IPS DF 4.7 (cell line): ENCODE results near the gene CENPT.

Experiments
- DNase-seq: peaks from one replicate; pipeline ENCODE4 v3.0.0-alpha.2; 2013; ENCODE audit warnings: low spot score; ENCODE audit errors: extremely low read depth

CENPT gene, protein sequence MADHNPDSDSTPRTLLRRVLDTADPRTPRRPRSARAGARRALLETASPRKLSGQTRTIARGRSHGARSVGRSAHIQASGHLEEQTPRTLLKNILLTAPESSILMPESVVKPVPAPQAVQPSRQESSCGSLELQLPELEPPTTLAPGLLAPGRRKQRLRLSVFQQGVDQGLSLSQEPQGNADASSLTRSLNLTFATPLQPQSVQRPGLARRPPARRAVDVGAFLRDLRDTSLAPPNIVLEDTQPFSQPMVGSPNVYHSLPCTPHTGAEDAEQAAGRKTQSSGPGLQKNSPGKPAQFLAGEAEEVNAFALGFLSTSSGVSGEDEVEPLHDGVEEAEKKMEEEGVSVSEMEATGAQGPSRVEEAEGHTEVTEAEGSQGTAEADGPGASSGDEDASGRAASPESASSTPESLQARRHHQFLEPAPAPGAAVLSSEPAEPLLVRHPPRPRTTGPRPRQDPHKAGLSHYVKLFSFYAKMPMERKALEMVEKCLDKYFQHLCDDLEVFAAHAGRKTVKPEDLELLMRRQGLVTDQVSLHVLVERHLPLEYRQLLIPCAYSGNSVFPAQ

DNA sequence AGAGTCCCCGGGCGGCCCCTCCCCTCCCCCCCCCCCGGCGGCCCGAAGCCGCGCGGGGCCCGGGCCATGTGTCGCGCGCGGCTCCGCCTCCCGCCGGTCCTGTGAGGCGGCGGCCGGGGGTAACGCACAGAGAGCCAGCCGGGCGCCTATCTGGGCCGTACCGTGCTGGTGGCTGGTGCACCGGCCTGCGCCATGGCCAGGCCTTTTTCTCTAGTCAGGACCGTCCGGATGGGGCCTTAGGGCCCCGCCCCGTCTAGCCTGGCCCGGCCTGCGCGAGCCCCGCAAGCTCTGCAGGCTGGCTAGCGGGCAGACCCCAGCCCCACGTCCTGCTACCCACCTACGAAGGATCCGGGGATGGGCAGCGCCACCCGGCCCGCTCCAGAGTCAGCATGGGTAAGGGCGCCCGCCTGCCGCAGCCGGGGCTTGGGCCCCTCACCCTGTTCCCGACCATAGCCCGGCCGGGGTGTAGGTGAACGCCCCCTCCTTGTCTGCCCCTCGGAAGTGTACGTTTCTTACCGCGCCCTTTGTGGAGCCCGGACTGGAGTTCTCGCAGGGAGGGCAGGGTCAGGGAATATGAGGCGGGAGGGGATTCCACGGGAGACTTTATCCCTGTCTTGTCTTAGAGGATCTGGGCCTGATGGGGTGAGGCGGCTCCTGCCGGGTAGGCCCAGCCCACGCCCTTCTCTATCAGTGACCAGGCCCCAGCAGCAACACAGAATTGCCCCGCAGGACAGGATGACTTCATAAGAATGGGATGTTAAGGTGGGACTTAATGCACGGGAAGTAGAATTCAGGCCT is at the start of gene CENPT:
Gene CENPT, minus strand, starts transcription at position 630 of the 798 bp plus-strand sequence. CDS start 13,834 bp downstream, outside the sequence.
- DNase-seq, result no peak

DNA sequence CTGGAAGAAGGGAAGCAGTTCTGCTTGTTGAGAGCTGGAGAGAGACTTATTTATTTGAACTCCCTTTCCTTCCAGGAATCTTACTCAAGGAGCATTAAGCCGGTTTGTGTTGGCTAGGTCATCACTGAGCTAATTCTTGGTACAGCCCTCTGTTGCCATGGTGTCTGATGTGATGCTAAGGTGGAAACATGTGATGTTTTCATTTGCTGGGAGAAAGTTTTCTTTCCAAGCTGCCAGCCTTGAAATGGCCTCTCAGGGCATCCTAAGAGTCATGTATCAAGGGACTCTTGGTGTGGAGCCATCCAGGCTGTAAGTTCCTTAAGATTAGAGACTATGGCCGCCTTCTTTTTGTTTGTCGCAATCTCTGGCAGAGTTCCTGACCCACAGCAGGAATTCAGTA is 49.7 kb upstream of the CENPT start:
- no peak for DNase-seq

DNA sequence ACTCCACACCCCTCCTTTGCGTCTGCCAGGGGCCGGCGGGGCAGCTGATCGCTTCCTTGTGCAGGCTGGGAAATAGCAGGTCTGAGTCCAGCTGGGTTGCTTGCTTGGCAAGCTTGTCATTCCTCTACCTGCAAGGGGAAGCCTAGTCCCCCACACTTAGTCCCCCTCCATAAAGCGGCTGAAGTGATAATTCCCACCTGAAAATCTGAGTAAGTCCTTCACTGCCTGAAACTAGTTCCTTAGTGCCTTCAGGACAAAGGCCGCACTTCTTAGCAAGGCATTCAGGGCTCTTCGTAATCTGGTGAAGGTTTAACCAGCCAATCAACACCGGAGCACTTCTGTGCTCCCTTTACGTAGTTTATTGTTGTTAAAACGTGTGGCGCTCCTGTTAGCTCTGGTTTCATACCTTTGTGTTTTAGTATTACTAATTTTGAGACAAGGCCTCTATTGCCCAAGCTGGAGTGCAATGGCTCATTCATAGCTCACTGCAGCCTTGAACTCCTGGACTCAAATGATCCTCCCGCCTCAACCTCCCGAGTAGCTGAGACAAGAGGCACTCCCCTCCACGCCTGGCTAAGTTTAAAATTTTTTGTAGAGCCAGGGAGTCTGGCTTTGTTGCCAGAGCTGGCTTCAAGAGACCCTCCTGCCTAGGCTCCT is 46.4 kb upstream of the CENPT start:
- DNase-seq, result no peak

DNA sequence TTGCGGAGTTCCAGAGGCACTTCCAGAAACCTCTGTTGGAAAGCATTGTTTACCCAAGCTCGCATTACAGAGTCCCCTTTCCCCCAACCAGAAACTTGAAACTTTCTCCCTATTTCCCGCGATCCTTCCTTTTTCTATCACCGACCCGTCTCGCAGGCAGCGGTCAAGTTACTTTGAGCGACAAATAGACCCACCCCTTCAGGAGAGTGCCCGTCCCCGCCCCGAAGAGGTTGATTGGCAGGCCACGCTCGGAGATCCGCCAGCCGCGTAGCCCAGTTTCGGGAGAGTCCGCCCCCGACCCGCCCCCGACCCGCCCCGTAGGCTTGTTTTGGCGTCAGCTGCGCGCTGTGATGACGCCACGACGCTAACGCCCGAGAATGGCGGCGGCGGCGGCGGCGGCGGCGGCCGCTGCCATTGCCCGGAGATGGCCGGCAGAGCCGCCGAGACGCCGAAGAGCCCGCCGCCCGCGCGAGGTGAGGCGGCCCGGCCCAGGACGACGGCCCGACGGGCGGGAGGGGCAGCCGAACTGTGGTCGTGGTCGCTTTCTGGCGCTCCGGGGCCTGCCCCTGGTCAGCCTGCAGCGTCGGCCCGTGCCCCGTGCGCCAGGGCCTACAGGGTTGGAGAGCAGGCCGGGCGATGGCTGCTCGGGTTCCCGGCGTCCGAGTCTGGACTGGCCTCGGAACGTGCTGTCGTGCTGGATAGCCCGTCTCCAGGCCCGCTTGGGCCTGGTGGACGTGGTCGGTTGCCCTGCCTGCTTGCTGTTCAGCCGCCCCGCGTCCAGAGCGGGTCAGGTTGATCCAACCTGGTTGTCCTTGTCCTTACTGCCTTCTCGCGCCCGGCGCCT is 45.6 kb upstream of the CENPT start, which contains the start of gene PSKH1:
Gene PSKH1, plus strand, starts transcription at position 356 of the 844 bp plus-strand sequence. CDS start 15,496 bp downstream, outside the sequence.
- peak; percentile 82 for DNase-seq

- no peak for DNase-seq
These were observed 44.9 kb upstream of the CENPT start for GRCh38 chr16:67892375-67892774.

DNA sequence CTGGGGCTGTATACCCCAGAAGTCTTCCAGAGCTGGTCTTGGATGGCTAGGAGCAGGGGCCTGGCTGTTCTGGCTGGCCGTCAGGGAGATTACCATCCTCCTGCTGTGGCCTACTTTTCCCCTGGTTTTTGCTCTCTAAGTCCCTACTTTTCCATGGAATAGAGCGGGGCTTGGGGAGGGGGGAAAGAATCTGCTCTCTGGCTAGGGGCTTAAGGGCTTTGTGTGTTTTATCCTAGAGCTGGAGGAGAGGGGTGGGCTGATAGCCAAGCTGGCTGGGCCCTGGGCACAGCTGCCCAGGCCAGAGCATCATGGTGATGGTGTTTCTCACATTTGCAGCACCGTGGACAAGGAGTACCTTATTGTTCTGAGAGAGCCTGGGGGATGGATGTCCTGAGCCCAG is 40.8 kb upstream of the CENPT start:
- DNase-seq, result no peak

DNA sequence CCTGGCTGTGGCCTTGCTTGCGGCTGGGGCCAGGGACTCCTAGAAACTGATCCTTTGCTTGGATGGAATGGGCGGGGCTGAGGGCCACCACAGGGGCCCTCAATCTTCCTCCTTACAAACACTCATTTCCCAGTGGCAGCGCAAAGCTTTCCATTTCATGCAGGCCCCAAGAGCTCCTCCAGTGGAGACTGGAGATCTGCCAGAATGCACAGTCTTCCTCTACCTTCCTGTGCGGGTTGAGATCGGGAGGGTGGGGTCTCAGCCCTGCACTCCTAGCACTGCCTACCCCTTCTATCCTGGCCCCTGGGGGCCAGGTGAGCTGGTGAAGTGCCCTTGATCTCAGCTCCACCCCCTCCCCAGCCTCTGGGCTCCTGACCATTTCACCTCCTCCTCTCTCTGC is 38.9 kb upstream of the CENPT start:
- no peak for DNase-seq

DNA sequence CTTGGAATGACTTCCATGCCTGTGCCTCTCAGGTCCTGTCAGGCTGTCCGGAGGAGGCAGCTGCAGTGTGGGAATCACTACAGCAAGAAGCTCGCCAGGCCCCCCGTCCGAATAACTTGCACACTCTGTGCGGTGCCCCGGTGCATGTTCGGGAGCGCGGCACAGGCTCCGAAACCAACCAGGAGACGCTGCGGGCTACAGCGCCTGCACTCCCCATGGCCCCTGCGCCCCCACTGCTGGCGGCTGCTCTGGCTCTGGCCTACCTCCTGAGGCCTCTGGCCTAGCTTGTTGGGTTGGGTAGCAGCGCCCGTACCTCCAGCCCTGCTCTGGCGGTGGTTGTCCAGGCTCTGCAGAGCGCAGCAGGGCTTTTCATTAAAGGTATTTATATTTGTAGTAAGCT is 38.5 kb upstream of the CENPT start:
- no peak for DNase-seq

DNA sequence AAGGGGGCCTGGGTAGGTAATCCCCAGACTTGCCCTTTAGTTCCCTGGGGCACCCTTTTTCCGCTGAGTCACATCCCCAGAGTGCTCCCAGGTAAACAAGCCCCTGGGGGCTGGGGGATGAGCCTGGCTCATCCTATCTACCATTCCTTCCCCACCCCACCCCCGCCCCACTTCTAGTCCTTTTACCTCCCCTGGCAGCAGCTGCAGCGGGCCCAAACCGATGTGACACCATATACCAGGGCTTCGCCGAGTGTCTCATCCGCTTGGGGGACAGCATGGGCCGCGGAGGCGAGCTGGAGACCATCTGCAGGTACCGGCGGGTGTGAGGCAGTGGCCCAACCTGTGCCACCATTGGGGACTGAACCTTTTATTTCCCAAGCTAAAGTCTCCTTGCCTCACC is 38.1 kb upstream of the CENPT start:
- DNase-seq, result no peak

GRCh38 chr16:67884684-67885083 is 37.2 kb upstream of the CENPT start, which contains the start of gene NRN1L:
Gene NRN1L (plus strand): TSS chr16:67884885. CDS start chr16:67884904, 19 bp downstream.
- DNase-seq, result peak; percentile 49

- DNase-seq, result no peak
These were observed 36.4 kb upstream of the CENPT start for GRCh38 chr16:67883872-67884261.

DNA sequence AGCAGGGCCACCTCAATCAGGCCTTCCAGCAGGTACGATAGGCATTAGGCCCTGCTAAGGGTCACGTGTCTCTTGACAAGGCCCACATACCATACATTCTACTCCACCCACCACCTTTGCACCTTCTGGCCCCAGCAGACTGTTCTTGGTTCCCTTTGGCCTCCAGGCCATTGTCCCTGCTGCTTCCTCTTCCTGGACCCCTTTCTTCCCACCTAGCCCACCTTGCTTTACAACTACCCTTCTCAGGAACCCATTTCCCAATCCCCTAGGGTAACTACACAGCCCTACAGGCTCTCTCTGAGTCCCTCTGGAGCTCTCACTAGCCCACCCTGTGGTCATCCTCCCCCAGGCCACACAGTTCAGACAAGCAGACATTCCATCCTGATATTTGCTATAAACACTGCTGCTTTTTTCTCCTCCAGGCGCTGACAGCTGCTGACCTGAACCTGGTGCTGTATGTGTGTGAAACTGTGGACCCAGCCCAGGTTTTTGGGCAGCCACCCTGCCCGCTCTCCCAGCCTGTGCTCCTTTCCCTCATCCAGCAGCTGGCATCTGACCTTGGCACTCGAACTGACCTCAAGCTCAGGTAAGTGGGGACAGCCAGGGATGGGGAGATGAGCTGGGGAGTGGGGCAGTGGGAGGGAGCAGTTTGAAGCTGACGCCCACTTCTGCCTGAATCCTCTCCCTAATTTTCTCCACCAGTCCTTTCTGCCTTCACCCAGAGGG is 35.8 kb upstream of the CENPT start:
- no peak for DNase-seq

GRCh38 chr16:67882374-67883145 is 35.1 kb upstream of the CENPT start:
- no peak for DNase-seq

- no peak for DNase-seq
These were observed 34.2 kb upstream of the CENPT start for GRCh38 chr16:67881621-67882161.

DNA sequence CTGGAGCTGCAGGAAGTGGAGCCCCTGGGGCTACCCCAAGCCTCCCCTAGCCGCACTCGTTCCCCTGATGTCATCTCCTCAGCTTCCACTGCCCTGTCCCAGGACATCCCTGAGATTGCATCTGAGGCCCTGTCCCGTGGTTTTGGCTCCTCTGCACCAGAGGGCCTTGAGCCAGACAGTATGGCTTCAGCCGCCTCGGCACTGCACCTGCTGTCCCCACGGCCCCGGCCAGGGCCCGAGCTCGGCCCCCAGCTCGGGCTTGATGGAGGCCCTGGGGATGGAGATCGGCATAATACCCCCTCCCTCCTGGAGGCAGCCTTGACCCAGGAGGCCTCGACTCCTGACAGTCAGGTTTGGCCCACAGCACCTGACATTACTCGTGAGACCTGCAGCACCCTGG is 33.1 kb upstream of the CENPT start:
- no peak for DNase-seq

DNA sequence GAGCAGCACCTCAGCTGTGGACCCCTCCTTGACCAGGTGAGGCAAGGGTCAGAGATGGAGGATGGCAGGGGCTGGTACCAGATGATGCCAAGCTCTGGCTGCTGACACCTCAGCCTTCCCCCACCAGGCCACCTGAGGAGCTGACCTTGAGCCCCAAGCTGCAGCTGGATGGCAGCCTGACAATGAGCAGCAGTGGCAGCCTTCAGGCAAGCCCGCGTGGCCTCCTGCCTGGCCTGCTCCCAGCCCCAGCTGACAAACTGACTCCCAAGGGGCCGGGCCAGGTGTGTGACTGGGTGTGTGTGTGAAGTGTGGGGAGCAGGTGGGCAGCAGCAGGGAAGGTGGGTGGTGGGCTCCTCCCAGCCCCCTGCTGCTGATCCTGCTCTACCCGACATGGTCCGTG is 32.4 kb upstream of the CENPT start:
- DNase-seq, result no peak

- DNase-seq, result no peak
These were observed 32.0 kb upstream of the CENPT start for GRCh38 chr16:67879462-67879861.

DNA sequence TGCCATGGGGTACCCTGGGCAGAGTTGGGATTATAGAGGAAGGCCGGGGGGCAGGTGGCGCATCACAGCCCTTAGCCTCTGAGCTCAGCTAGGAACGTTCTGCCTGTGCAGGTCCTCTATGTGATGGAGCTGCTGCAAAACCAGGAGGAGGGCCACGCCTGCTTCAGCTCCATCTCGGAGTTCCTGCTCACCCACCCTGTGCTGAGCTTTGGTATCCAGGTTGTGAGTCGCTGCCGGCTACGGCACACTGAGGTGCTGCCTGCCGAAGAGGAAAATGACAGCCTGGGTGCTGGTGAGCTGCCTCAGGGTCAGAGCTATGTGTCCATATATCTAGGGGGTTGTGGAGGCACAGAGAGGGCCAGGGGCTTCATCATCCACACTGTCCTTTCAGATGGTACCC is 31.4 kb upstream of the CENPT start:
- no peak for DNase-seq

DNA sequence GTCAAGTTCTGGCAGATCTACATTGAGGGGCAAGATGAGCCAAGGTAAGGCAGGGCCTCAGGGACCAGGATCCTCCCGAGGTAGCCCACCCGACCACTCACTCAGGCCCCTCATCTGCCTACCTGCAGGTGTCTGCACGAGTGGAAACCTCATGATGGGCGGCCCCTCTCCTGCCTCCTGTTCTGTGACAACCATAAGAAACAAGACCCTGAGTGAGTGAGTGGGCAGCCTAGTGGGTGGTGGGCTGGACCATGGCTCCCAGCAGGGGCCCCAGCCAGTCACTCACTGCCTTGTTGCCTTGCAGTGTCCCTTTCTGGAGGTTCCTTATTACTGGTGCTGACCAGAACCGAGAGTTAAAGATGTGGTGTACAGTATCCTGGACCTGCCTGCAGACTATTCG is 30.7 kb upstream of the CENPT start:
- no peak for DNase-seq
